HG02571 (cell line): ENCODE measurements around the gene EGFR.

Source experiments
- ATAC-seq: cut with Tn5 transposase; IDR thresholded peaks from one replicate; pipeline ENCODE4 v1.9.1; 2021; ENCODE audit warnings: mild to moderate bottlenecking, moderate library complexity; ENCODE audit not compliant: unreplicated experiment

Gene EGFR

GRCh38 chr7:55142919-55143600, 124.2 kb downstream of the EGFR start:
- no peak for ATAC-seq

GRCh38 chr7:55144333-55145317, 125.8 kb downstream of the EGFR start:
- ATAC-seq = no peak

GRCh38 chr7:55145606-55146005, 126.8 kb downstream of the EGFR start:
- no peak for ATAC-seq

- ATAC-seq = no peak
Observed at GRCh38 chr7:55147101-55147500, 128.3 kb downstream of the EGFR start.

GRCh38 chr7:55147736-55148135, 128.9 kb downstream of the EGFR start:
- no peak for ATAC-seq

- no peak for ATAC-seq
Observed at GRCh38 chr7:55148571-55148970, 129.8 kb downstream of the EGFR start.

- ATAC-seq = no peak
Observed at GRCh38 chr7:55149001-55149400, 130.2 kb downstream of the EGFR start.

GRCh38 chr7:55150166-55150565, 131.3 kb downstream of the EGFR start:
- no peak for ATAC-seq

- no peak for ATAC-seq
Observed at GRCh38 chr7:55150709-55151451, 132.1 kb downstream of the EGFR start.

DNA sequence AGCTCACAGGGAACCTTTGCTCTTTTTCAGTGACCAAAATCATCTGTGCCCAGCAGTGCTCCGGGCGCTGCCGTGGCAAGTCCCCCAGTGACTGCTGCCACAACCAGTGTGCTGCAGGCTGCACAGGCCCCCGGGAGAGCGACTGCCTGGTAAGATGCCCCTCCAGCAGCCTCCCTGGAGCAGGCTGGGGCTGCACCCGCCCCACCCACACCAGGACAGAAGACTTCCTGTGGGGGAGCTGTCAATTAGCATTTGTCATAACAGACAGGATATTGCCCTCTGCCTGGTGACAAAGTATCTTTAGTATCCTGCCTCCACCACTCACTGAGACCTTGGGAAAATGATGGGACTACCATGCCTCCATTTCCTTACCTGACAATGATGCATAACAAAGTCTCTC, 133.7 kb downstream of the EGFR start:
- ATAC-seq = no peak

- ATAC-seq = no peak
Observed at GRCh38 chr7:55154096-55154495, 135.3 kb downstream of the EGFR start.

GRCh38 chr7:55155351-55156117, 136.7 kb downstream of the EGFR start:
- ATAC-seq = no peak

- no peak for ATAC-seq
Observed at GRCh38 chr7:55156919-55157763, 138.3 kb downstream of the EGFR start.

GRCh38 chr7:55157764-55158105, 138.9 kb downstream of the EGFR start:
- no peak for ATAC-seq

GRCh38 chr7:55158541-55159382, 139.9 kb downstream of the EGFR start:
- ATAC-seq = no peak

DNA sequence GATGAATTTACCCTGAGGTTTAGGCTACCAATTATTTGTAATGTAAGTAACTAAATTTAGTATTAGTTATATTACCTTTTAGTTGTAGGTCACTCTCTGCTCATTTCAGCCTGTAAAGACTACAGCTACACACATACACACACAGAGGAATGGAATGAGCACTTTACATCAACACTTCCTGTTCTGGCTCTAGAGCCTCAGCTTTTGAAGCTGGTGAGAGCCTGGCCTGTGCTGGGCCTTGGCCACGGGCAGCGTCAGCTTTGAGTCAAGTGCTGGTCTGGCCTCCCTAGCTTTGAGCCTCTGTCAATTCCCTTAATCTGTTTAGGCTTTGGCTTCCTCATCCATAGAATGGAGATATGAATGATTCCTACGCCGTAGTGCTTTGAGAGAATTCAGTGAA, 141.7 kb downstream of the EGFR start:
- no peak for ATAC-seq

DNA sequence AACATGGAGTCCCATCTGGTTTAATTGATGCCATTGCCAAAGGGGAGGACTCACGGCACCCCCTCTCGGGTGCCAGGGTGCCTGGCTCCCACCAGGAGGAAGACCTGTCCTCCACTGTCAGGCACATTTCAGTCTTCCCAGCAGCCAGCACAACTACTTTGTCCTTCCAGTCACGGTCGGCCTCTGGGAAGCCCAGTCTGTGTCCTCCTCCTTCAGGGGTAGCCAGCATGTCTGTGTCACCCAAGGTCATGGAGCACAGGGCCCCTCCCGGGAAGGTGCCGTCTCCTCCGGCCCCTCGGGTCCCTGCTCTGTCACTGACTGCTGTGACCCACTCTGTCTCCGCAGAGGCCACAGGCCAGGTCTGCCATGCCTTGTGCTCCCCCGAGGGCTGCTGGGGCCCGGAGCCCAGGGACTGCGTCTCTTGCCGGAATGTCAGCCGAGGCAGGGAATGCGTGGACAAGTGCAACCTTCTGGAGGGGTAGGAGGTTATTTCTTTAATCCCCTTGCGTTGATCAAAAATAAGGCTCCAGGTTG, 142.4 kb downstream of the EGFR start:
- no peak for ATAC-seq

- no peak for ATAC-seq
Observed at GRCh38 chr7:55162476-55162875, 143.7 kb downstream of the EGFR start.

- ATAC-seq = no peak
Observed at GRCh38 chr7:55163733-55164132, 144.9 kb downstream of the EGFR start.
